Neural crest cell (in vitro differentiated cells): ENCODE measurements around the gene OXCT1. TPM values are rescaled to one million over a fixed set of nuclear protein-coding genes. Genes with fewer than 3 reads are reported as not detected.

Experiments used
- DNase-seq: peaks from one replicate; pipeline ENCODE4 v3.0.0; 2021; ENCODE audit warnings: low read depth, mixed read lengths, low spot score
- H3K27ac Mint-ChIP-seq: one replicate; pipeline ENCODE4 v1.8.0; 2021; ENCODE audit warnings: mild to moderate bottlenecking, mixed read lengths; ENCODE audit not compliant: unreplicated experiment
- H3K27me3 Mint-ChIP-seq: 2 replicates; pipeline ENCODE4 v1.8.0; 2021; ENCODE audit warnings: low read depth, mild to moderate bottlenecking, mixed read lengths
- H3K36me3 Mint-ChIP-seq: 2 replicates; pipeline ENCODE4 v1.8.0; 2021; ENCODE audit warnings: low read depth, mild to moderate bottlenecking, mixed read lengths
- H3K4me1 Mint-ChIP-seq: 2 replicates; pipeline ENCODE4 v1.8.0; 2021; ENCODE audit warnings: mixed read lengths
- H3K4me3 Mint-ChIP-seq: one replicate; pipeline ENCODE4 v1.8.0; 2021; ENCODE audit warnings: mild to moderate bottlenecking, mixed read lengths
- H3K9me3 Mint-ChIP-seq: 2 replicates; pipeline ENCODE4 v1.8.0; 2021; ENCODE audit warnings: mixed read lengths
- total RNA-seq: library from RNA; stranded (reverse); gene quantifications from 2 replicates; pipeline ENCODE4 v1.2.1, GENCODE V29; 2021
- TF ChIP-seq, protein P1 (sequence below): fragments of 200-600 bp; sonication (generic); conservative IDR thresholded peaks from 2 replicates; pipeline ENCODE4 v1.5.0; 2021; ENCODE audit warnings: antibody characterized with exemption, mild to moderate bottlenecking

OXCT1 gene
- total RNA-seq, 1 donor from 2014 or later = 30.2 TPM

DNA sequence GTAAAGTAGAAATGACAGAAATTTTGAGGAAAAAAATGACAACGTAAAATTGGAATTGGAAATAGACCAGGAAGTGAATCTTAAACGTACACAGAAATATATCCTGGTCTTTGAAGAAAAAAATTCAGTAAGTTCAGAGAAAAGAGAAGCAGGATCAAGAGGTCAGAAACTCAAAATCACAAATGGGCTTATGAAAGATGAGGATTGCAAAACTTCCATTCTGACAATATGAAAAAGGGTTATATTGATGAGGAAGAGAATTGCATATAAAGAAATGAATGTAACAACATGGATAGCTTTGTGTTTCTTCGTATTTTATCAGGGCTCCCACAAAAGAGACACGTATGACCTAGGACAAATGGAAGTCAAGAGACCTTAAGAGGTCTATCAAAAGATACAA is 58.1 kb downstream of the OXCT1 start:
- DNase-seq = no peak
- H3K4me3 Mint-ChIP-seq = no peak overlapping the region
- no peaks in the 10 kb centered on the region for H3K9me3 Mint-ChIP-seq
- H3K4me1 Mint-ChIP-seq = peaks cover 10% of the 10 kb centered on the region
- H3K36me3 Mint-ChIP-seq = peaks cover 2% of the 10 kb centered on the region
- no peak overlapping the region for H3K27ac Mint-ChIP-seq
- no peaks in the 10 kb centered on the region for H3K27me3 Mint-ChIP-seq
- TF ChIP-seq, protein P1, sequence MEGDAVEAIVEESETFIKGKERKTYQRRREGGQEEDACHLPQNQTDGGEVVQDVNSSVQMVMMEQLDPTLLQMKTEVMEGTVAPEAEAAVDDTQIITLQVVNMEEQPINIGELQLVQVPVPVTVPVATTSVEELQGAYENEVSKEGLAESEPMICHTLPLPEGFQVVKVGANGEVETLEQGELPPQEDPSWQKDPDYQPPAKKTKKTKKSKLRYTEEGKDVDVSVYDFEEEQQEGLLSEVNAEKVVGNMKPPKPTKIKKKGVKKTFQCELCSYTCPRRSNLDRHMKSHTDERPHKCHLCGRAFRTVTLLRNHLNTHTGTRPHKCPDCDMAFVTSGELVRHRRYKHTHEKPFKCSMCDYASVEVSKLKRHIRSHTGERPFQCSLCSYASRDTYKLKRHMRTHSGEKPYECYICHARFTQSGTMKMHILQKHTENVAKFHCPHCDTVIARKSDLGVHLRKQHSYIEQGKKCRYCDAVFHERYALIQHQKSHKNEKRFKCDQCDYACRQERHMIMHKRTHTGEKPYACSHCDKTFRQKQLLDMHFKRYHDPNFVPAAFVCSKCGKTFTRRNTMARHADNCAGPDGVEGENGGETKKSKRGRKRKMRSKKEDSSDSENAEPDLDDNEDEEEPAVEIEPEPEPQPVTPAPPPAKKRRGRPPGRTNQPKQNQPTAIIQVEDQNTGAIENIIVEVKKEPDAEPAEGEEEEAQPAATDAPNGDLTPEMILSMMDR = no peak

DNA sequence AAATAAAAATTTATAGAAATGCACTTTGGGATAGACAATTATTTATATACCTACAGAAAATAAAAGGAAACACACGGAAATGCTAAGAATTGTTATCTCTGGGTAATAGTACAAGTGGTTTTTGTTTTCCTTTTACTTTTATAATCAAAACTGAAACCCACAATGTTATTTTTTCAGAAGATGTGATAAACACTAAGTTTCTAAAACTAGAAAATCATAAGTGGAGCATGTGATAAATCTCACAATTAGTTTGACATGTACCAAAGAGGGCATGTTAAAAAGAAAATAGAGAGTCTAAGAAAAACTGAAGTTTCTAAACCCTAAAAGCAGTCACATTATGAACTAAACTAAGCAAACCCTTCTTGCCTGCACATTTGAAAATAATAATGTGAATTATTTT is 61.1 kb downstream of the OXCT1 start:
- H3K4me3 Mint-ChIP-seq = no peak overlapping the region
- peaks cover 10% of the 10 kb centered on the region for H3K4me1 Mint-ChIP-seq
- H3K27me3 Mint-ChIP-seq = no peaks in the 10 kb centered on the region
- no peaks in the 10 kb centered on the region for H3K9me3 Mint-ChIP-seq
- DNase-seq = no peak
- TF ChIP-seq, protein P1 = no peak
- H3K36me3 Mint-ChIP-seq = peaks cover 12% of the 10 kb centered on the region
- no peak overlapping the region for H3K27ac Mint-ChIP-seq

DNA sequence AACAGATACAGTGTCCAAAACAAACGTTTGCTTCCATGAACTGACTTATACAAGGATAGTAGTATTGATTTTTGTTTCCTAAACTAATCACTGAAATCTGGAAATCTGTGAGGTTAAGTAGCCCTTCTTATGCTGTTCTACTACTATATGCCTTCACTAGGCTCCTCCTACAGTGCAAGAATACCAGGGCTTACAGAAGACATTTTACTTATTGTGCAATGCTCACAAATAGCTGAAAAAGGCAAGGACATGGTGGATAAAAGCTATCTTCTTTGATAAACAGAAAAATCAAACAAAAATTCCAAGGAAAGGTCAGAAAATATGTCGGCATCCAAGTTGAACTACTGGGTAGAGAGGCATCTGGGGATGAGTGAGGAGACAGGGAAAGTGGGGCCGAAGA is 61.9 kb downstream of the OXCT1 start:
- Mint-ChIP-seq H3K27ac (no peak overlapping the region), H3K36me3 (peaks cover 15% of the 10 kb centered on the region)

DNA sequence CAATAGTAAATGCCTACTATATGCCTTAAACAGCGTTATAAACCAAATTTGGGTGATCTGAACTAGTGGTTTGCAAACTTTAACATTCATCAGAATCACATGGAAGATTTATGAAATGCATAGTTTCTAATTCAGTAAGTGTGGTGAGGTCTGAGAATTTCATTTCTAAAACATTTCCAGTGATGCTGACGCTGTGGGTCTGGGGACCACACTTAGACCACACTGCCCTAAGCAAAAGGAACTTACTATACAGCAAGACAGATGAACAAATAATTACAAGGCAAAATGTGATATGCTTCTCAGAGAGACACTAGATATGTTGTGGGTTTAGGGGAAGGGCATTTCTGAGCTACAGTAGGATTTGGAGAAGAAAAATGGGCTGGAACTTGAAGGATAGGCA is 72.6 kb downstream of the OXCT1 start:
- TF ChIP-seq, protein P1 = no peak
- Mint-ChIP-seq H3K36me3 (peaks cover 18% of the 10 kb centered on the region), H3K9me3 (no peaks in the 10 kb centered on the region), H3K27me3 (no peaks in the 10 kb centered on the region), H3K4me3 (no peak overlapping the region), H3K4me1 (peaks cover 17% of the 10 kb centered on the region), H3K27ac (no peak overlapping the region)
- no peak for DNase-seq

More for the DNA sequence above, 61.9 kb downstream of the OXCT1 start:
- peaks cover 10% of the 10 kb centered on the region for H3K4me1 Mint-ChIP-seq
- H3K4me3 Mint-ChIP-seq = no peak overlapping the region
- TF ChIP-seq, protein P1 = no peak
- H3K27me3 Mint-ChIP-seq = no peaks in the 10 kb centered on the region
- DNase-seq = no peak
- H3K9me3 Mint-ChIP-seq = no peaks in the 10 kb centered on the region

DNA sequence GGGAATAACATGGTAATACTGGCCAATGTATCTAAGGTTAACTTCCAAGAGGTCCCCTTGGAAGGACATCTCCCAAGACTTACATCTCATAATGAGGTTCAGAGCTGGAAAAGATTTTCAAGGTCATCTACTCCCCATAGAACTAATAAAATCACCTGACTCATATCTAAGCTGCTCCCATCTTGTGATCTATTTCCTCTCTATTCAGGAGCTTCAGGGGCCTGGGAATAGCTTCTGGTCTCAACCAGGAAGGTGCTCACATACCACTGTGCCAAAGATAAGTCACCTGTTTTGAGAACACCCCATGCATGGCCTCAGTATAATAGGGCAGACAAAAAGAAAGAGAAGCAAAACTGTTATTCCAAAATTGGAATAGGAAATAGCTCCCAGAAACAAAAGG is 74.2 kb downstream of the OXCT1 start:
- Mint-ChIP-seq H3K27ac (no peak overlapping the region), H3K4me1 (peaks cover 17% of the 10 kb centered on the region), H3K4me3 (no peak overlapping the region), H3K27me3 (no peaks in the 10 kb centered on the region), H3K36me3 (peaks cover 18% of the 10 kb centered on the region), H3K9me3 (no peaks in the 10 kb centered on the region)
- TF ChIP-seq, protein P1 = no peak
- no peak for DNase-seq

DNA sequence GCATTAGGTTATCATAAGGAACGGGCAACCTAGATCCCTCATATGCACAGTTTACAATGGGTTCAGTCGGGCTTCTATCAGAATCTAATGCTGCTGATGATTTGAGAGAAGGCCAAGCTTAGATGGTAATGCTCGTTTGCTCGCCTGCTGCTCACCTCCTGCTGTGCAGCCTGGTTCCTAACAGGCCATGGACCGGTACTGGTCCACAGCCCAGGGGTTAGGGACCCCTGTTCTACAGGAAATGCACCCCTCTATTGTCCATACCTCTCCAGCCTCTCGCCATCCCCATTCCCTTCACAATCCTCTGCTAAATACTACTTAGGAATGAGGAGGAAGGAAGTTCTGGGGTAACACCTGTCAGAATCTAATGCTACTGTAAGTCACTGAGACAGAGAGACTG is 75.1 kb downstream of the OXCT1 start:
- H3K4me3 Mint-ChIP-seq = no peak overlapping the region
- peaks cover 17% of the 10 kb centered on the region for H3K4me1 Mint-ChIP-seq
- H3K27me3 Mint-ChIP-seq = no peaks in the 10 kb centered on the region
- peaks cover 13% of the 10 kb centered on the region for H3K36me3 Mint-ChIP-seq
- DNase-seq = no peak
- no peaks in the 10 kb centered on the region for H3K9me3 Mint-ChIP-seq
- TF ChIP-seq, protein P1 = no peak
- H3K27ac Mint-ChIP-seq = no peak overlapping the region
